ENCODE results near the gene MESP1.

- TF ChIP-seq CTCF (IDR thresholded peaks at IDR 0.05; ENCODE audit: low read length): no peak
- no peak for TF ChIP-seq EZH2 (optimal IDR thresholded peaks at IDR 0.05; ENCODE audit: low read depth, low read length)
- no peak for TF ChIP-seq EZH2phosphoT487 (IDR thresholded peaks at IDR 0.05; ENCODE audit: low read length)
Measured at GRCh38 chr15:89766357-89767311, 15.6 kb upstream of the MESP1 start.
